ENCODE results near the gene IRF3. TPM values are rescaled to one million over a fixed set of nuclear protein-coding genes. Genes with fewer than 3 reads are reported as not detected.

The IRF3 gene
- total and polyA plus RNA-seq, 8 donors, result 60.2 to 93.6 (median 72.5) TPM

- no peaks in the 10 kb centered on the region for H3K9me3 ChIP-seq
- H3K4me3 ChIP-seq, result no peak overlapping the region
- no peak overlapping the region for H3K27ac ChIP-seq
- no peak for DNase-seq
- no peaks in the 10 kb centered on the region for H3K27me3 ChIP-seq
- TF ChIP-seq, protein P1, sequence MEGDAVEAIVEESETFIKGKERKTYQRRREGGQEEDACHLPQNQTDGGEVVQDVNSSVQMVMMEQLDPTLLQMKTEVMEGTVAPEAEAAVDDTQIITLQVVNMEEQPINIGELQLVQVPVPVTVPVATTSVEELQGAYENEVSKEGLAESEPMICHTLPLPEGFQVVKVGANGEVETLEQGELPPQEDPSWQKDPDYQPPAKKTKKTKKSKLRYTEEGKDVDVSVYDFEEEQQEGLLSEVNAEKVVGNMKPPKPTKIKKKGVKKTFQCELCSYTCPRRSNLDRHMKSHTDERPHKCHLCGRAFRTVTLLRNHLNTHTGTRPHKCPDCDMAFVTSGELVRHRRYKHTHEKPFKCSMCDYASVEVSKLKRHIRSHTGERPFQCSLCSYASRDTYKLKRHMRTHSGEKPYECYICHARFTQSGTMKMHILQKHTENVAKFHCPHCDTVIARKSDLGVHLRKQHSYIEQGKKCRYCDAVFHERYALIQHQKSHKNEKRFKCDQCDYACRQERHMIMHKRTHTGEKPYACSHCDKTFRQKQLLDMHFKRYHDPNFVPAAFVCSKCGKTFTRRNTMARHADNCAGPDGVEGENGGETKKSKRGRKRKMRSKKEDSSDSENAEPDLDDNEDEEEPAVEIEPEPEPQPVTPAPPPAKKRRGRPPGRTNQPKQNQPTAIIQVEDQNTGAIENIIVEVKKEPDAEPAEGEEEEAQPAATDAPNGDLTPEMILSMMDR (IDR thresholded peaks at IDR 0.05), result no peak
- ATAC-seq, result no peak
- peaks cover 12 to 28% of the 10 kb centered on the region in 2 donors for H3K4me1 ChIP-seq
- peaks cover 0 to 62% of the 10 kb centered on the region in 2 donors for H3K36me3 ChIP-seq
- intact Hi-C loops (cut with DNase I), result no loop called here
Measured at GRCh38 chr19:49645995-49646394, 19.7 kb downstream of the IRF3 start.

DNA sequence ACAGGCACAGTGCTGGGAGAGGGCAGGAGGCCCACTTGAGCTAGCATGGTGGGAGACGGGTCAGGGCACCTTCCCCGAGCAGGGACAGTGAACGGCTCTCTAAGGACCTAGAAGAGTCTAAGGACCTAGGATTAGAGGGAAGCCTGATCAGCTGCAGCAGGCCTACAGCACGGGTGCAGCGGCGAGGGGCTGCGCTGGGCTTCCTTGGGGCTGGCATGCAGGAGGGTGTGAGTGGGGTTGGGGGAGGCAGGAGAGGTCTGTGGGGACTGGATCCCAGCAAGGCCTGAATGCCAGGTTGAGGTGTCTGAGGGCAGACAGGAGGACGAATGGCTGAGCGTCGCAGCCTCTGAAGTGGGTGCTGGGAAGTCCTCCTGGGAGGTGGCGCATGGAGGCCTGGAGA lies 20.1 kb downstream of the IRF3 start:
- H3K4me3 ChIP-seq, result no peak overlapping the region
- no peaks in the 10 kb centered on the region for H3K9me3 ChIP-seq
- DNase-seq (no peak), ATAC-seq (no peak)
- H3K27me3 ChIP-seq, result no peaks in the 10 kb centered on the region
- peaks cover 0 to 59% of the 10 kb centered on the region in 2 donors for H3K36me3 ChIP-seq
- TF ChIP-seq, protein P1 (IDR thresholded peaks at IDR 0.05), result no peak
- intact Hi-C loops (cut with DNase I), result no loop called here
- H3K27ac ChIP-seq, result no peak overlapping the region
- H3K4me1 ChIP-seq, result peaks cover 15 to 32% of the 10 kb centered on the region in 2 donors

DNA sequence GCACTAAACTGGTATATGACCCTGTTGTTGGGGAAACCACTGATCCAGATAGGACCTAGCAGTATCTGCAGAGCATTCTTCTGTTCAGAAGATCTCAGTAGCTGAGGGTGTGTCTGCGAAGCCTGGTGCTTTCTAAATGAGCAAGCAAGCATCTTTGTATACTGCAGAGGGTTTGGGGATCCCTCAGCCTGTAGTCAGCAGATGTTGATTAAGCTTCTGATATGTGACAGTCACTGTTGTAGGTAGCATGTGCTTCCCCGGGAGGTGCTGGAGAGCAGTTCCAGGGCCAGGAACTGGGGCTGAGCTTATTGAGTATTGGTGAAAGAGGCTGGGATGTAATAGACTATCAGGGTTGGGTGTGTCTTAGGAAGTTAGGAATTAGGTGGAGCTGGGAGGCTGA lies 22.2 kb downstream of the IRF3 start:
- H3K4me1 ChIP-seq, result peaks cover 22 to 43% of the 10 kb centered on the region in 2 donors
- TF ChIP-seq, protein P1 (IDR thresholded peaks at IDR 0.05), result no peak
- no peak overlapping the region for H3K27ac ChIP-seq
- no peak for DNase-seq
- intact Hi-C loops (cut with DNase I), result no loop called here
- H3K4me3 ChIP-seq, result no peak overlapping the region
- H3K36me3 ChIP-seq, result peaks cover 0 to 37% of the 10 kb centered on the region in 2 donors
- H3K27me3 ChIP-seq, result no peaks in the 10 kb centered on the region
- no peak for ATAC-seq
- no peaks in the 10 kb centered on the region for H3K9me3 ChIP-seq

GRCh38 chr19:49642492-49643035 lies 23.1 kb downstream of the IRF3 start:
- DNase-seq (no peak), ATAC-seq (no peak)
- H3K27ac ChIP-seq, result peak overlapping the region; percentile 83 to 98
- intact Hi-C loops (cut with DNase I), result no loop called here
- TF ChIP-seq, protein P1 (IDR thresholded peaks at IDR 0.05), result no peak
- H3K27me3 ChIP-seq, result no peaks in the 10 kb centered on the region
- H3K9me3 ChIP-seq, result no peaks in the 10 kb centered on the region
- H3K4me1 ChIP-seq, result peaks cover 25 to 52% of the 10 kb centered on the region in 2 donors
- H3K4me3 ChIP-seq, result peak overlapping the region; percentile 95 to 97
- peaks cover 0 to 28% of the 10 kb centered on the region in 2 donors for H3K36me3 ChIP-seq

- no peaks in the 10 kb centered on the region for H3K27me3 ChIP-seq
- H3K36me3 ChIP-seq, result peaks cover 0 to 22% of the 10 kb centered on the region in 2 donors
- H3K9me3 ChIP-seq, result no peaks in the 10 kb centered on the region
- H3K4me1 ChIP-seq, result peaks cover 25 to 58% of the 10 kb centered on the region in 2 donors
- intact Hi-C loops (cut with DNase I), result no loop called here
- H3K27ac ChIP-seq, result peak within 1 kb of the TSS; percentile 98 to 100
- ATAC-seq (peak; percentile 74), DNase-seq (peak; percentile 99 to 100 (median 99))
- peak within 1 kb of the TSS; percentile 95 to 97 for H3K4me3 ChIP-seq
- TF ChIP-seq, protein P1 (IDR thresholded peaks at IDR 0.05), result no peak
Measured at GRCh38 chr19:49641688-49642491, 23.8 kb downstream of the IRF3 start, which contains the start of gene SCAF1. Gene SCAF1 (plus strand): TSS chr19:49642209. CDS start chr19:49645027, 2,818 bp downstream.
